PC-9 (cell line): ENCODE results near the gene DCLK2. TPM values are rescaled to one million over a fixed set of nuclear protein-coding genes. Genes with fewer than 3 reads are reported as not detected.

Source experiments
- BruUV-seq: library from RNA; stranded (reverse); fragments of 400-500 nt; replicated peaks from 2 replicates; lab custom pipeline; 2021; lab: Mats Ljungman, UMichigan
- CTCF ChIA-PET: fragments of 300-600 bp; sonication (Branson Sonifier 250); formaldehyde crosslinking; loops from one replicate; lab custom pipeline; 2022; ENCODE audit warnings: antibody characterized with exemption; lab: Charles Lee
- POLR2A ChIA-PET: fragments of 300-600 bp; sonication (Branson Sonifier 250); formaldehyde crosslinking; loops from one replicate; lab custom pipeline; 2022; ENCODE audit warnings: antibody characterized with exemption; ENCODE audit not compliant: unreplicated experiment; lab: Charles Lee
- DNase-seq, 2 experiments: peaks; one replicate each; pipeline versions ENCODE4 v3.0.0 to v3.0.0-alpha.2; 2015 to 2022; ENCODE audit warnings: mixed read lengths in 1 of 2
- H2AFZ ChIP-seq: fragments of 200-600 bp; sonication (generic); 2 replicates; pipeline ENCODE4 v1.8.1; 2017; ENCODE audit warnings: antibody characterized with exemption
- H3F3A ChIP-seq: fragments of 200-600 bp; sonication (generic); 2 replicates; pipeline ENCODE4 v1.8.1; 2017; ENCODE audit warnings: antibody characterized with exemption, mild to moderate bottlenecking, low read depth; ENCODE audit not compliant: insufficient read depth
- H3K27ac ChIP-seq: fragments of 200-600 bp; sonication (generic); 2 replicates; pipeline ENCODE4 v1.6.1; 2016; ENCODE audit warnings: mixed run types
- H3K27me3 ChIP-seq: fragments of 200-600 bp; sonication (generic); 2 replicates; pipeline ENCODE4 v1.6.1; 2016; ENCODE audit warnings: low read depth, mixed run types; ENCODE audit not compliant: insufficient read depth
- H3K36me3 ChIP-seq: fragments of 200-600 bp; sonication (generic); 2 replicates; pipeline ENCODE4 v1.6.1; 2016; ENCODE audit warnings: low read depth, mixed run types
- H3K4me1 ChIP-seq: fragments of 200-600 bp; sonication (generic); replicated peaks from 2 replicates; pipeline ENCODE4 v1.6.1; 2016; ENCODE audit warnings: mixed run types; ENCODE audit not compliant: insufficient read depth
- H3K4me2 ChIP-seq: fragments of 200-600 bp; sonication (generic); 2 replicates; pipeline ENCODE4 v1.6.1; 2017; ENCODE audit warnings: mixed run types
- H3K4me3 ChIP-seq: fragments of 200-600 bp; sonication (generic); 2 replicates; pipeline ENCODE4 v1.6.1; 2016; ENCODE audit warnings: mixed run types
- H3K79me2 ChIP-seq: fragments of 200-600 bp; sonication (generic); 2 replicates; pipeline ENCODE4 v1.6.1; 2017; ENCODE audit warnings: low read depth, mixed run types
- H3K9me2 ChIP-seq: fragments of 200-600 bp; sonication (generic); 2 replicates; pipeline ENCODE4 v1.8.1; 2017; ENCODE audit warnings: mild to moderate bottlenecking; ENCODE audit not compliant: insufficient read depth
- H3K9me3 ChIP-seq: fragments of 200-600 bp; sonication (generic); 2 replicates; pipeline ENCODE4 v1.8.1; 2016; ENCODE audit warnings: low read depth; ENCODE audit not compliant: insufficient read depth
- H4K20me1 ChIP-seq: fragments of 200-600 bp; sonication (generic); 2 replicates; pipeline ENCODE4 v1.8.1; 2017; ENCODE audit not compliant: insufficient read depth
- EZH2 ChIP-seq: fragments of 200-600 bp; sonication (generic); IDR thresholded peaks from 2 replicates; pipeline ENCODE4 v1.8.0; 2017; ENCODE audit warnings: antibody characterized with exemption, low read depth
- intact Hi-C: fragments of 100-400 bp; cut with micrococcal nuclease; formaldehyde crosslinking; loops from one replicate; pipeline ENCODE4 v1.10.0; 2022; ENCODE audit not compliant: unreplicated experiment
- total RNA-seq: library from RNA; stranded (reverse); gene quantifications from 2 replicates; pipeline ENCODE4 v1.2.3, GENCODE V29; 2021
- TF ChIP-seq, protein P1 (sequence below): fragments of 200-600 bp; sonication (generic); conservative IDR thresholded peaks from 2 replicates; pipeline ENCODE4 v1.6.1; 2017; ENCODE audit warnings: mixed run types, antibody characterized with exemption, mild to moderate bottlenecking, moderate library complexity

Gene DCLK2
- total RNA-seq, 1 experiment from 2014 or later, result 0.41 TPM

DNA sequence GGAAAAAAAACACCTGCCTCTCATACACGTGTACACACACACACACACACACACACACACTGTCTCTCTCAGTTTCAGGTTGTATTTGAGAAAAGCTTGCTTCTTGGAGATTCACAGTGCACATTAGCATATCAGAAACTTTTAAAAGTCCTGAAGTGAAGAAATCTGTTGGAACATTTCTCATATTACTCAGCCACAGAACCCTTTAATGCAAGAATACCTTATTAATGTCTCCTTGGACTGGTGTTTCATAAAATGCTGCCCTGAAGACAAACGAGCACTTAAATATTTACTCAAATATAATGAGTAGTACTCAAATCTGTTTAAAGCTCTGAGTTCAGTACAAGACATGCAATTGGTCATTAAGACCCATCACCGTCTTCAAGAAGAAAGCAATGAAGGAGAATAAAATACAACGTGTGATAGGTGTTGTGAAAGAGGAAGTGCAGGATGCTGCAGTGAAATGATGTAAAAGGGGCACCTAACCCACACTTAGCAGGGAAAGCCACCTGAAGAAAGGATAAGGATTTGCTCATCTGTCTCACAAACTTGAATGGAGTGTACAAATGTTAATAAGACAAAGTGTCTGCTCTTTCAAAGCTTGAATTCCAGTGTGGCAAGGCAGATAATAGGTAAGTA, 57.0 kb downstream of the DCLK2 start:
- Histone ChIP-seq H4K20me1 (no peaks in the 10 kb centered on the region), H3K4me1 (no peaks in the 10 kb centered on the region; the same call in 1 of the 2 replicates), H2AFZ (no peak overlapping the region), H3K36me3 (no peaks in the 10 kb centered on the region), H3F3A (no peaks in the 10 kb centered on the region), H3K9me2 (no peaks in the 10 kb centered on the region), H3K4me3 (no peak overlapping the region), H3K4me2 (no peak overlapping the region), H3K27ac (no peak overlapping the region), H3K79me2 (no peaks in the 10 kb centered on the region), H3K9me3 (no peaks in the 10 kb centered on the region), H3K27me3 (no peaks in the 10 kb centered on the region)
- no peak for TF ChIP-seq EZH2
- TF ChIP-seq, protein P1, sequence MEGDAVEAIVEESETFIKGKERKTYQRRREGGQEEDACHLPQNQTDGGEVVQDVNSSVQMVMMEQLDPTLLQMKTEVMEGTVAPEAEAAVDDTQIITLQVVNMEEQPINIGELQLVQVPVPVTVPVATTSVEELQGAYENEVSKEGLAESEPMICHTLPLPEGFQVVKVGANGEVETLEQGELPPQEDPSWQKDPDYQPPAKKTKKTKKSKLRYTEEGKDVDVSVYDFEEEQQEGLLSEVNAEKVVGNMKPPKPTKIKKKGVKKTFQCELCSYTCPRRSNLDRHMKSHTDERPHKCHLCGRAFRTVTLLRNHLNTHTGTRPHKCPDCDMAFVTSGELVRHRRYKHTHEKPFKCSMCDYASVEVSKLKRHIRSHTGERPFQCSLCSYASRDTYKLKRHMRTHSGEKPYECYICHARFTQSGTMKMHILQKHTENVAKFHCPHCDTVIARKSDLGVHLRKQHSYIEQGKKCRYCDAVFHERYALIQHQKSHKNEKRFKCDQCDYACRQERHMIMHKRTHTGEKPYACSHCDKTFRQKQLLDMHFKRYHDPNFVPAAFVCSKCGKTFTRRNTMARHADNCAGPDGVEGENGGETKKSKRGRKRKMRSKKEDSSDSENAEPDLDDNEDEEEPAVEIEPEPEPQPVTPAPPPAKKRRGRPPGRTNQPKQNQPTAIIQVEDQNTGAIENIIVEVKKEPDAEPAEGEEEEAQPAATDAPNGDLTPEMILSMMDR, result no peak
- ChIA-PET CTCF (no interaction called here), POLR2A (no interaction called here)
- intact Hi-C loops, result no loop called here
- no TSS peak for BruUV-seq
- peak in 1 of 2 experiments; percentile 38 for DNase-seq

DNA sequence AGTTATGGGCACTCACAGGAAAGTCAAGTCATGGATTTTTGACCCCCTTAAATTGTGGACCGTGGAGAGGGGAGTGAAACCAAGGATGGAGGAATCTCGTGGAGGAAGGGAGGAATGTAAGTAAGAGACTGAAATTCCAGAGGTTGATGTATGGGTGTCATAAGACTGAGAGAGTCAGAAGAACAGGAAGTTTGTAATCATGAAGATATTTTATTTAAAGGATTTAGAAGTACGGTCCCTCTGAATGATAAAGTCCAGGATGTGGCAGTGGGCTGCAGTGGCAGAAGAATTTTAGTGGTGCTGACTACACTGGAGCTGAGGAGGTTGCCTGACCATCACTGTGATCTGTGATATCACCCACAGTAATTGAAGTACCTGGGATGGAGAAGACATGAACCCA, 57.8 kb downstream of the DCLK2 start:
- intact Hi-C loops, result no loop called here
- Histone ChIP-seq H3K4me1 (peaks cover 8% of the 10 kb centered on the region), H2AFZ (no peak overlapping the region), H4K20me1 (no peaks in the 10 kb centered on the region), H3F3A (0 out of 2 replicates have a peak, but pooled peaks cover 3% of the 10 kb centered on the region), H3K4me3 (no peak overlapping the region), H3K79me2 (no peaks in the 10 kb centered on the region), H3K9me3 (no peaks in the 10 kb centered on the region), H3K36me3 (no peaks in the 10 kb centered on the region), H3K27me3 (no peaks in the 10 kb centered on the region), H3K27ac (no peak overlapping the region), H3K9me2 (no peaks in the 10 kb centered on the region), H3K4me2 (no peak overlapping the region)
- no TSS peak for BruUV-seq
- POLR2A ChIA-PET, result no interaction called here
- TF ChIP-seq EZH2, result no peak
- TF ChIP-seq, protein P1, result no peak
- CTCF ChIA-PET, result no interaction called here
- no peak for DNase-seq

DNA sequence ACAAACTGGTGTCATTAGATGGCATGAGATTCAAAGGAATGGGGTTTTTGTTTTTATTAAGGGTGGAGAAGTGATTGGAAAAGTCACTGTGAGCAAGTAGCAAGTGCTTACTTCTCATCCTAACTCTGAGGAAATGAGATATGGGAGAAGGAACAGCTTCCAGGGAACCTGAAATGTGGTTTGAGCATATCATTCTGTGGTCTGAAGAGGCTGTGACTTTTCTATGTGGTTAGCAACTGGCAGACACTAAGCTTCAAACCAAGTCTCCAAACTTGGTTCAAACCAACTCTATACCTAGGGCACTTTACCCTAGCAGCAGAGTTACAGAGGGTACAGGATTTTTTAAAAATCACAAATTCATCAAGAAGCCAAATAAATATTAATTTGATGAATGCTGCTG, 58.2 kb downstream of the DCLK2 start:
- Histone ChIP-seq H3K4me3 (no peak overlapping the region), H3K27ac (no peak overlapping the region), H3K9me3 (no peaks in the 10 kb centered on the region), H3K36me3 (no peaks in the 10 kb centered on the region), H3K9me2 (no peaks in the 10 kb centered on the region), H4K20me1 (no peaks in the 10 kb centered on the region), H2AFZ (no peak overlapping the region), H3K27me3 (no peaks in the 10 kb centered on the region), H3K4me2 (no peak overlapping the region), H3K4me1 (peaks cover 12% of the 10 kb centered on the region), H3F3A (peaks cover 8% of the 10 kb centered on the region; the same call in 1 of the 2 replicates), H3K79me2 (no peaks in the 10 kb centered on the region)
- ChIA-PET CTCF (no interaction called here), POLR2A (no interaction called here)
- no peak for DNase-seq
- TF ChIP-seq, protein P1, result no peak
- no peak for TF ChIP-seq EZH2
- intact Hi-C loops, result no loop called here
- no TSS peak for BruUV-seq
